CD4-positive, alpha-beta T cell treated with Interleukin-10 for 1 hour (primary cell): ENCODE results near the gene CCDC34.

Experiments used
- DNase-seq: peaks from one replicate; pipeline ENCODE4 v3.0.0-alpha.2; 2020

Gene CCDC34

DNA sequence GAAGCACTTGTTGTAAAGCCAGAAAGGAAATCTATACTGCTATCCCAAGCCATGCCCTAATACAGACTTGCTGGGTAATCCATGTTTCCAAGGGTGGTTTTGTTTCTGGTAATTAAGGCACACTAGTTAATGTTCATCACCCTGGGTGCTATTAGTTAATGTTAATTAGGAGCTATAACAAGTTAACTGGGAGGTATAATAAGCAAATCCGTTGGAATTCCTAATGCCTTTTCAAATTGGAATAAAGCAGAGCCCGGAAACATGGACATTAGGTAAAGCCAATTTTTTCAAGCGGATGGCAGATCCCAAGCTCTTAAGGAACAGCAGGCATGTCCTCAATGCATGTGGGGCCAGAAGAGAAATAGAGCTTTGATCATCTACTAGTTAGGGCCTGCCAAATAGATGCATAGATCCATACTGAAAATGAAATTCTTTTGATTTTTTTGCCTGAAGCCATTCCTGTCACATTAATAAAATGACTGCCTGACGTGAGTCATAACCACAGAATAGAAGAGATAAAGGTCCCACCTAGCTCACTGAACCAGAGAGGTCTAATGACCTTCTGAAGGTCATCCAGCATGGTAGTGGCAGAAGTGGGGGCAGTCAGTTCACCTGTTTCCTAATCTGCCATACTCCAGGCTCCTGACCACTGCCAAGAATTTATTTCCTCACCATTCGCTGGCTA, 28.5 kb upstream of the CCDC34 start:
- DNase-seq = no peak

DNA sequence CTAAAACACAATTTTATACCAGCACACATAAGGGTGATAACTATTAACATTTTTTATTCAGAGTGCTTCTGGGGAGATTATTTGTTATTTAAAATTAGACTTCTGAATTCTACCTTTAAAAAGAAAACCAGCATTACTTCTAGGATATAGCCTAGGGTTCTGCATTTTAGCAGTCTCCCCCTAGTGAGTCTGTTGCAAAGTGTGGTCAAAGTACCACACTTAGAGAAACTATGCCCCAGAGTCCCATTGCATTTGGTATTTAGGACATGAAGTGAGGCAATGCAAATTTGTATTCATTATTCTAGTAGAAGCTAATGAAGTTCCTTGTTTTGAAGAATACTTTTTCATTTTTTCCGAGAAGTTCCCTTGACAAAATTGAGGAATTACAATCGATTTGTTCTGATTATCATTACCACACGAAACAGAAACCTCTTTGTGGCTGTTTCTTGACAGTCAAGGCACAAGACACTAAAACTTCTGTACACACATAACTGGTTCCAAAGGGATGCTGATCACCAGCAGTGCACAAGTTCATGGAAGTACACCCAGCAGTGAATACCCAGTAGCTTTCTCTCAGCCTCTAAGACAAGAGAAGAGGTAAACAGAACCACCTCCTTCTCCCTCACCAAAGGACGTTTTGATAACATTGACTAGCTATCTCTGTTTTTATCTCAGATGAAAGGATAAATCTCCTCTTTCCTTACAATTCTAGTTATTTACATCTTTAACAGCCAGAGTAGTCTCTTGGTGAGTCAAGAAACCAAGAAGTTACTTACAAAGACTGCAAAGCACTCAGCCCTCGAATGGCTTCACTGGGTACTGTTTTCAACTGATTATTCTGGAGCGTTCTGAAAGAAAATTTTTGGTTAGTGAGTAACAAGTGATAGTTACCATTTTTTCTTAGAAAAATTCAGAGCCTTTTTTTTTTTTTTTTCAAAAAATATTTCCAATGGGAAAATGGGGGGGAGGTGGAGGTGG, 27.6 kb upstream of the CCDC34 start:
- DNase-seq = no peak

- no peak for DNase-seq
These were observed 25.9 kb upstream of the CCDC34 start for GRCh38 chr11:27388869-27389268.

DNA sequence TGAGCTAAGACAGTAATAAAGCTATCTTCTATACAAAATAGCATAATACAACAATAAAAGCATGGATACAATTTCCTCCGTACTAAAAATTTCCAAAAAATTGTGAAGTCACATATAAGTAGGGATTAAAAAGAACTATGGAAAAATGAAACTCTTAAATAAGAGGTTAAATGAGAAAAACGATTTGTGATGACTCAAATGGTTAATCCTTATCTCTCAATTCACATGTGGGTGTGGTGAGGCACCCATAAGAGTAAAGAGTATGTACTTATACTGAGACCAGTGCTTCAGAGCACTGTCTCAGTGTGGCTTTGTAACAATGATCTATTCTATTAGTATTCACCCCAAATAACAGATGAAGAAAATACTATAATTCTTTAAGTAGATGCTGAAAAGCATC, 25.0 kb upstream of the CCDC34 start:
- DNase-seq = no peak

DNA sequence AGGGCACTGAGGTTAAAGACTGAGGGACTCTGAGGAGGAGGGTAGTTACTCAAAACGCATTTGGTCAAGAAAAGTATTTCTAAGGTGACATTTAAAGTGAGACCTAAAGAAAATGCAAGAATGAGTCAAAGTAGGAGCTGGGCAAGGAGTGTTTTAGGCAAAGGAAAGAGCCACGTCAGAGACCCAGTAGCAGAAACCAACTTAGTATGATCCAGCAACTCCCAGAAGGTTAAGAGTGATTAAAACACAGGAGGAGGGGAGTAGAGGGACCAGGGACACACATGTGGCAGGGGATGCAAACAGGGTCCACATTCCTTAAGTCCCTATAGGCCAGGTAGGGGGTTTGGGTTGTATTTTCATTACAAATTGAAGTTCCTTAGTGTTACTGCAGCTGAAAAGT, 24.3 kb upstream of the CCDC34 start:
- no peak for DNase-seq

- no peak for DNase-seq
These were observed 23.3 kb upstream of the CCDC34 start for GRCh38 chr11:27386181-27386845.

DNA sequence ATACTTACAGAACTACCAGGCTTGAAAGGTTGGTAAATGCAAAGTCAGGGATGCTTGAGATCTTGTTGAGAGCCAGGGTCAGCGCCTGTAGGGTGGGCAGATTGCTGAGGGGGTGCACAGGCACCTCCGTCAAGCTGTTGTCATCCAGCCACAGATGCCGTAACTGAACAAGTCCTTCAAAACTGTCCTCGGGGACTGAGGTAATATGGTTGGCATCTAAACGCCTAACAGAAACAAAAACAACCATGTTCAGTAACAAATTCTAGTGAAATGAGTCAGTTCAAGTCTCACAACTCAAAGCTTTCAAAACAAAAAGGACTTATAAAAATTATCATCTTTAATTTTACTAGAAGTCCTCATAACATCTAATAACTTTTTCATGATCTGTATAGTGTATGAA, 22.2 kb upstream of the CCDC34 start:
- no peak for DNase-seq

DNA sequence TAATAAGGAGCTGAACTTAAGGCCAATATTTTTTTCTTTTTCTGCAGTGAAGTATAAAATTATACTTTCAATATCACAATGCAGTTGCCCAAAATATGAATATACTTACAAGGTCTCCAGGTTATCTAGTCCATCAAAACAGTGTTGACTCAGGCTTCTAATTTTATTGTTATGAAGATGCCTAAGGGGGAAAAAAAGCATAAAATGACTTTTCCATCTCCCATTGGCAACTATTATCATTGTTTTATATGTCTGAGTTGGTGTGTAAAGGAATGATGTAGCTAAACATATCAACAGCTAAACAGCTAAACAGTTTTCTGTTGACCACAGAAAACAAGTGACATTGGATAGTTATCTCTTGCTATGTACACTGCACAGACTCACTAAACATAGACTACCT, 21.2 kb upstream of the CCDC34 start:
- no peak for DNase-seq

GRCh38 chr11:27383645-27384044, 20.6 kb upstream of the CCDC34 start:
- no peak for DNase-seq

DNA sequence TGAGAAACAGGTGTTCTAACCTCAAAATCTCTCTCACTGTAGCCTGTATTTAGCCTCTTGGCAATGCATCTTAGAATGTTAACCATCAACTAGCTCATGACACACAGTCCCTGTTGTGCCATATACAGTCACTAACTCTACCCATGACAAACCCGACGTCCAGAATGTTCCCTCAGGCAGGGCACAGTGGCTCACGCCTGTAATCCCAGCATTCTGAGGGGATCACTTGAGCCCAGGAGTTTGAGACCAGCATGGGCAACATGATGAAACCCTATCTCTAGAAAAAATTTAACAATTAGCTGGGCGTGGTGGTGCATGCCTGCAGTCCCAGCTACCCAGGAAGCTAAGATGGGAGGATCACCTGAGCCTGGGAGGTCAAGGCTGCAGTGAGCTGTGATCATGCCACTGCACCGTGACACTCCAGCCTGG, 18.2 kb upstream of the CCDC34 start:
- DNase-seq = no peak

DNA sequence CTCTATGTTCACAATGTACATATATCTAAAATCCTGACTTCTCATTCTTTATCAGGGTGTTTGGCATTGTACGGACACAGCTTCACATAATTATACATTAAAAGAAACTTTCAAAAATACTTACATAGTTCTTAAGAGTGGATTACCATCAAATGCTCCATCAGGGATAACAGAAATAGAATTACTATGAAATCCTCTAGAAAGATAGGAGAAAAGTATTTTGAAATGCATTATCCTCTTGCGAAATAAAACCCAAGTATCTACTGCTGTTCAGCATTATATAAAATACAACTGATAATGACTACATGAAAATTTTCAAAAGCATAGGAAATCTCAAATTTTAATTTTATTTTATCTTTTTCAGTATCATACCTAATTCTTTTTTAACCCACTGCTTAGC, 17.8 kb upstream of the CCDC34 start:
- no peak for DNase-seq

GRCh38 chr11:27379449-27379848, 16.4 kb upstream of the CCDC34 start:
- DNase-seq = no peak

DNA sequence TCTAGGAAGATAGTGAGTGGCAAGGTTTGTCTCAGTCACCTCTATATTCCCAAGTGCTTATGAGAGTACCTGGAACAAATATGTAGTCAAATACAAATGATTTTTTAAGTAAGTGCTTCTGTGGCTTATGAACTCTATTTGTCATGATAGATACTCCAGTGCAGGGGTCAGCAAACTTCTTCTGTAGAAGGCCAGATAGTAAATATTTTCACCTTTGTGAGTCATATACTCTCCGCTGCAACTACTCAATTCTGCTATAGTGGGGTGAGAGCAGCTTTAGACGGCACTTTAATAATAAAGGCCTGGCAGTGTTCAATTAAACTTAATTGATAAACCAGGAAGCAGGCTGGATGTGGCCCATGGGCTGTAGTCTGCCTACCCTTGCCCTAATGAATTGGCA, 12.4 kb upstream of the CCDC34 start:
- DNase-seq = no peak

DNA sequence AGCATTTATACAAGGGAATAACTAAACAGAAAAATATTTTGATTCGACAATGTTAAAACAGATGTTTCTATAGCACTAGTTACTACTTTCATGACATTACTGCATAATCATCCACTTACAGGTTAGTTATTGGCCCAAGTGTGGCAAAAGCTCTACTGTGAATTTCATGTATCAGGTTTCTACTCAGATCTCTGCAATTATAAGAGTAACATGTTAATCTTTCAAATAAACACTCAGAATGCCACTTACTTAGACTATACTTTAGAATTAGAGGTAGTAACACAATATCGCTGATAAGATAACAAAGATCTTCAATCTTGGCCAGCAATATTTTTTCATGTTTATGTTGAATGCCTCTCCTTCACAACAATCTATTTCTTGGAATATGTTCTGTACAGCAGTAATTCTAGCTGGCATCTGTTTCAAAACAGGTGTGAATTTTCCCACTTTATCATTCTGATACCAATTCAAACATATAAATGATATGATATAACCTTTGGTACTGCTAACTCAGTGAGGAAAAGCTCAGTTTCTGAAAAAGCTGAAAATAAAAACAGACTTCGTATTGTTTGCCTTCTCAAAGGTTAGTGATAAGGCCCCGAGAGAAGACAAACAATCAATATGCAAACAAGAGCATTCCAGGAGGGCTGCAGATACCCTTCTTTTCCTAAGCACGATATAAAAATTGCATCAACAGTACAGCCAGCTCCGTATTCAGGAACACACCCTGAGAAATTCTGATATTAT, 11.0 kb upstream of the CCDC34 start:
- no peak for DNase-seq

DNA sequence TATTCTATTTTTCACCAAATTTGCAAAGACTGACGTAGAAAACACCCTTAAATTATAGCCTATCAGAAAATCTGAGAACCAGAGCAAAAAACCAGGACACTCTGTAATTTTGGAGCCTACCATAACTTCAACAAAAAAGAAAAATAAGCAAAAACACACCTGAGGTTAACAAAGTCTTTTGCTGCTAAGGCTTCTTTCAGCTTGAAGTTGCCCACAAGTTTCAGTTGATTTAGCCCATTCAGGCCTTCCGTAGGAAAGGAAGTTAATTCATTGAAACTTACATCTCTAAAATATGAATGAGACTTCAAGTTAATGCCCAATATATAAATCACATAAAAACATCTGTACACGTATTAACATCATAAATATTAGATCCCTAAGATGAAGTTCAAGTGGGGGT, 10.4 kb upstream of the CCDC34 start:
- no peak for DNase-seq

DNA sequence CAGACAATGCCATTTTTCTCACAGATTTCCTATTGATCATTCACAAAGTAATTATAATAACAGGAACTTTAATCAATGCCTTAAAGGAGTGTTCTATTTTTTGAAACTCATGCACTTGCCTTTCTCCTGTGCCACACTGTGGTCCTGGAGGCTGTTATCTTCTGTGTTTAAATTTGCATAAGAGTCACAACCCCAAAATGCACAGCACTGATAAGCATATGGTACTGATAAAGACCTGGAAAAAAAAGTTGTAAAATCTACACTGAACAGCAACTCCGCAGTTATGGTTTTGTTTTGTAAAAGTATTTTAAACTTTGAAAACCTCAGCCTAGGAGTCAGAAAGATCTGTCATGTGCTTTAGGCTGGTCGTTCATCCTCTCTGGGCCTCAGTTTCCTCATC, 9.1 kb upstream of the CCDC34 start:
- no peak for DNase-seq

DNA sequence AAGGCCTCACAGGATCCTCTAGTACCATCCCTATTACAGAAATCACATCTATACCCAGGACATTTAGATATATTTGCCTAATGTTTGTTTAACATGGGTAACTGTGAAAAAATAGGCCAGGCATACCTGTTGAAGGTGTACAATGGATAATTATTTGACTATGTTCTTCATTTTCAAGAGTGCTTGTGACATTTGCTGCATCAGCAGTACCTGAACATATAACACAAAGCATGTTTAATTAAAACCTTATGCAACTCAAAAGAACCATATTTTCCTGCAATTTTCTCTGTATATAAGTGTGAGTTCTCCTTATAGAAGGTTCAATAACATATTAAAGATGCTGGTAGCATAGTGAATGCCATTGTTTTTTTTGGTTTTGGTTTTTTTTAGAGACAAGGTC, 8.5 kb upstream of the CCDC34 start:
- no peak for DNase-seq

GRCh38 chr11:27370374-27370773, 7.4 kb upstream of the CCDC34 start:
- no peak for DNase-seq

GRCh38 chr11:27367881-27368280, 4.9 kb upstream of the CCDC34 start:
- DNase-seq = no peak

DNA sequence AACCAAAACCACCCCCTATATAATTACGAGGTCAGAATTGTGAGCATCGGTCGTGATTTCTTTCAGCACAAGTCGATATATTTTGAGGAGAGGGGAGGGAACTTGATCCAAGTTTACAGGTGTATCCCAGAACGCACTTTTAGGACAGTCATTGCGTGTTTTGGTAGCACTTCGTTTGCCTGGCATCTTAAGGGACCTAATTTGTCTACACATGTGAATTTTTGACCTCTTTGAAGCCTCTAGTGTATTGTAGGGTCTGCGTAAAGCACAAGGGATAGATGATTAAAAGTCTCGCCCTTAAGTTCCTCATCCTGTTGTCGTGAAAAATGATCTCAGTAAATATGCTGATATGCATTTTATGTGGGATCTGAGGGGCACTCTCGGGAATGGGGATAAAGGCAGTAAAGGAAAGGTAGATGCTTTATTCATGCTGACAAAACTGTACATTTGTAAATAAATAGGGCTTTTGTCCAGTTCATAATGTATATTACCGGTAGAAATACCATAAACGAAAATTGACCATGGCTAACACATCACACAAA, 632 bp upstream of the CCDC34 start:
- DNase-seq = no peak

GRCh38 chr11:27361649-27362431, 1.2 kb downstream of the CCDC34 start:
- no peak for DNase-seq

DNA sequence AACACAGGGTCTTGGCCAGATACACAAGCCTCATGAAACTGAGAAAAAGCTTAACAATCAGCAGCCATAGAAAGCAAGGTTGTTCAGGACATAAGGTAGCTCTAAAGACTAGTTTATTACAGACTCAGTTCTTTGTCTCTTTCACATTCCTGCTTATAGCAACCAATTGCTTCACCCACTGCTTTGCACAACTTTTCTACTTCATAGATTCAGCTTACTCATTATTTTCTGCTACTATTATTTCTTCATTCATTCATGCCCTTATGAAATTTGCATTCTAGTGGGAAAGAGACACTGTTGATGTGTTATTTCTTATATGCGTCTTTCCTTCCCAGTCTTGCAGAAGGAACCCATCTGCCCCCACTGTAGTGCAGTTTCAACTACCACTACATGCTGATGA, 4.7 kb downstream of the CCDC34 start:
- DNase-seq = no peak
